Motor neuron (in vitro differentiated cells): ENCODE data around the gene LNPEP. TPM values are rescaled to one million over a fixed set of nuclear protein-coding genes. Genes with fewer than 3 reads are reported as not detected.

Source experiments
- ATAC-seq, 8 experiments: fragments of 200-7000 bp; cut with Tn5 transposase; replicated peaks in 6 of 8; 2 replicates each; pipeline ENCODE4 v1.8.0; 2021; ENCODE audit warnings: mild to moderate bottlenecking in 8 of 8, moderate library complexity in 8 of 8
- H3K27ac ChIP-seq, 2 donors: fragments of 250-450 bp; sonication (Bioruptor Pico); 2 replicates each; pipeline ENCODE4 v1.9.0; 2021; ENCODE audit warnings: antibody characterized with exemption in 2 of 2, mild to moderate bottlenecking in 2 of 2, moderate library complexity in 1 of 2
- H3K4me1 ChIP-seq, 2 donors: fragments of 250-450 bp; sonication (Bioruptor Pico); replicated peaks in 1 of 2; 2 replicates each; pipeline ENCODE4 v1.6.1; 2021; ENCODE audit warnings: antibody characterized with exemption in 2 of 2, mild to moderate bottlenecking in 2 of 2, moderate library complexity in 1 of 2
- H3K4me3 ChIP-seq, 5 donors: fragments of 250-450 bp; sonication (Bioruptor Pico); 2 replicates each; pipeline ENCODE4 v1.9.0; 2021; ENCODE audit warnings: antibody characterized with exemption in 5 of 5, mild to moderate bottlenecking in 5 of 5, moderate library complexity in 4 of 5
- WGBS, 10 experiments: fragments of 450-650 bp; shearing (Covaris generic); methylation state at CpG; one replicate each; pipeline ENCODE4 v1.0.0; 2022; 5-methylcytosine and 5-hydroxymethylcytosine counted together
- in situ Hi-C, 9 experiments: fragments of 400-800 bp; cut with MboI; loops; one replicate each; pipeline ENCODE4 v1.15.0; 2021; ENCODE audit warnings: low sequenced_read_pairs in 9 of 9, low pct_unique_long_range_greater_than_20kb in 2 of 9; ENCODE audit not compliant: unreplicated experiment in 9 of 9
- total RNA-seq, 8 experiments: library from RNA; unstranded; fragments of 300-600 nt; gene quantifications; 2 replicates each; pipeline versions ENCODE4 v1.2.3 to v1.2.4, GENCODE V29; 2022

The LNPEP gene
- total RNA-seq, 8 experiments from 2014 or later, result 11.7 to 52.2 (median 18.6) TPM

DNA sequence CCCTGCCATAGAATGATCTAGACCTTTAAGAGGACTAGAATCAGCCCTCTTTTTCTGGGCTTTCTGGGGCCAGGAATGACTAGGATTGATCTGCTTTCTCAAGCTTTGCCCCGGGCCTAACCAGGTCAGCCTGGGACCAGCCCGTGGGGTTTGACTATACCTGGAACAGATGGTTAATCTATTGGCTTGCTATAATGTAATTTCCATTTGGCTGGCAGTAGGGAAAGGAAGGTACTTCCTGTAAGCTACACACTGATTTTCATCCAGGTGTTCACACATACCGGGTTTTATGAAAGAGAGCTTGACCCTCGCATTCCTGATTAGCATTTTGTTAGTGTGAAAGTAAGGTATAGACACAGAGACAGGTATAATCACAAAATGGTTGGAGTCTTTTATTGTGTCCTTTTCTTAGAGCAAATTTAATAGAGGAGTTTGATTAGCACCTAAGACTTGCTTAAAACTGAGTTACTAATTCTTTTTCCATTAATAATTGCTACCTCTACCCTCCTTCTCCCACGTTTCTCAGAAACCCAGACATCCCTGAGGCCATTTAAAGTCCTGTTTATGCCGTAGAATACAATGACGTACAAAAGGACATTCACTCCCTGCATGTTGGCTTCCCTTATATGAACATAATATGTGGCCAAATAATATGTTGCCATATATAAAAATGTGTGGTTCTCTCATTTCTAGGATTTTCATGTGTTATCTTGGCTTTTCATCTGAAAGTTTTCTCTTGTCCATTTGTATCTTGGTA, 17.3 kb downstream of the LNPEP start:
- Histone ChIP-seq H3K4me1 (no peaks in the 10 kb centered on the region), H3K4me3 (no peak overlapping the region), H3K27ac (no peak overlapping the region)
- no peak for ATAC-seq
- 76 to 96% (median 83%) methylated on average over 3 to 7 of the region's 7 CpGs for WGBS, 10 experiments
- in situ Hi-C loops, result no loop called here

DNA sequence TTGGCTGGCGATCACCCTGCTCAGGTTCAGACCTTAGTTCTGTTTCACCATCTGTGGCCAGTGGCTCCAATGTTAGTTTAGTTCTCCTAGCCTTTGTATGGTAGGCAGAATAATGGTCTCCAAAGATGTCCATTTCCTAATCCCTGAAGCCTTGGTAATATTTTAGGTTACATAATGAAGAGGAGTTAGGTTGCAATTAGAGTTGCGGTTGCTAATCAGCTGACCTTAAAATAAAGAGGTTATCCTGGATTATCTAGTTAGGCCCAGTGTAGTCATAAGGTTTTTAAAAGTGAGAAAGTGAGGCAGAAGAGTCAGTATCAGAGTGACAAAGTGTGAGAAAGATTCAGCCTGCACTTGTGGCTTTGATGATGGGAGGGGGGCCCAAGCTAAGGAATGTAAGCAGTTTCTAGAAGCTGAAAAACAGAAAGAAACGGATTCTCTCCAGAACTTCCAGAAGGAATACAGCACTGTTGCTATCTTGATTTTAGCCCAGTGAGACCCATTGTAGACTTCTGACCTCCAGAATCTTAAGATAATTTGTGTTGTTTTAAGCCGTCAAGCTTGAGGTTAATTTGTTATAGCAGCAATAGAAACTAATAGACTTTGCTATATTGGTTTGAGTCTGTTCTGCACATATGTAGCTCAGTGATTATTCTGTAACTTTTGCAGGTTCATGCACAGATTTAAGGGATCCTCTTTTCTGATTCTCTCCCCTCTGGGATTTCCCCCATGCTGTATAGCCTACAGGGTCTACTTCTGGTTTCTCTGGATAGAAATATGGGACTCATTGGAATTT, 21.6 kb downstream of the LNPEP start:
- Histone ChIP-seq H3K4me3 (no peak overlapping the region), H3K27ac (no peak overlapping the region), H3K4me1 (no peaks in the 10 kb centered on the region)
- ATAC-seq, result no peak
- in situ Hi-C loops, result no loop called here
- 88 to 100% (median 100%) methylated on average over 1 to 4 of the region's 4 CpGs for WGBS, 10 experiments

DNA sequence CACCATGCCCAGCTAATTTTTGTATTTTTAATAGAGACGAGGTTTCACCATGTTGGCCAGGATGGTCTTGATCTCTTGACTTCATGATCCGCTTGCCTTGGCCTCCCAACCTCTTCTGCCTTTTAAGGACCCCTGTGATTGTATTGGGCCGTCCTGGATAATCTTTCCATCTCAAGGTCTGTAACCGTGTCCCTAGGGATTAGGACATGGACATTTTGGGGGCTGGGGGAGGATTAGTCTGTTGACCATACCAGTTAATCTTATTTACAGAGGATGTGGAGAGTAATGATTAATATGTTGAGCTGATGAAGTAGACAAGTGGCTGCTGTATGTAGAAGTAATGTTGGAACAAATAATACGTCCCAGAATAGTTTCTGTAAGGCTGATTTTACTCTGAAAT, 23.1 kb downstream of the LNPEP start:
- Histone ChIP-seq H3K4me1 (no peaks in the 10 kb centered on the region), H3K27ac (no peak overlapping the region), H3K4me3 (no peak overlapping the region)
- no peak for ATAC-seq
- WGBS, 10 experiments, result 90 to 100% (median 100%) methylated on average over 1 to 5 of the region's 5 CpGs
- in situ Hi-C loops, result no loop called here

DNA sequence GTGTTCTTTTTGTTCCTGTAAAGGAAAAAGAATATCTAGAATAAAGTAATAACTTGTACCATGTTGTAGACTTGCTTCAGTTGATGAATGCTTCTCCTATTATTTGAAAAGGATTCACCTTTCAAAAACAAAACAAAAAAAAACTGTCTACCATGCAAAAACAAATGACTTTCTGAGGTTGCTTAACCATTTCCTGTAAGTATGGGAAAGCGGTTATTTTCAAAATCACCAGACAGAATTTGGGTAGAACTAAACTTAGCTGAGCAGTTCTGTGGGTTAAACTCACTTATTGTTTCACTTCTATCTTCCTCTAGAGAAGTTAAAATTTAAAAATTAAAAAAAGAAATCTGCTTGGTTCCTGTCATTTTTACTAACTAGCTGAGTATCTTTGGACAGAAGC, 25.2 kb downstream of the LNPEP start:
- ATAC-seq, result no peak
- no peaks in the 10 kb centered on the region for H3K4me1 ChIP-seq
- in situ Hi-C loops, result no loop called here
- 80 to 100% (median 100%) methylated on average over 1 of the region's 1 CpG for WGBS, 10 experiments
- H3K4me3 ChIP-seq, result no peak overlapping the region
- no peak overlapping the region for H3K27ac ChIP-seq

DNA sequence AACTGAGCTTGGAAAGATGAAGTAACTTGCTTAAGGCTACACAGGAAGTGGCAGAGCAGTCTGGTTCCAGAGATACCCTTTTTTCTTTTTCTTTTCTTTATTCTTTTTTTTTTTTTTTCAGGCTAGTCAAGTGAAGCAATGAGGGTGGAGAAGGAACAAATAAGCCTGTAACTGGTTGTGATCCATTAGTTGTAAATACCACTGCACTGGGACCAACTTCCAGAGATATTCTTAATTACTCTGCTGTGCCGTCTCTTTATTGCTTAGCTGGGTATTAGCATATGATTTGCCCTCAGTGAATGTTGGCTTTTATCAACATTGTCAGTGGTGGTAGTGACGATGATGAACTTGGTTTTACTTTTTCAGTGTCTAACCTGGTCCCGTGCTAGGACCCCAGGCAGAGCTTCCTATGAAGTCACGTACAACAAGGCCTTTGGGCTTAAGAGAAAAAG, 26.7 kb downstream of the LNPEP start:
- Histone ChIP-seq H3K4me3 (no peak overlapping the region), H3K27ac (no peak overlapping the region), H3K4me1 (no peaks in the 10 kb centered on the region)
- ATAC-seq, result peak in 2 of 8 experiments; percentile 18 to 21
- WGBS, 10 experiments, result 40 to 92% (median 64%) methylated on average over 1 to 4 of the region's 4 CpGs; no CpG with 5 or more reads in 2 of the 10 experiments
- in situ Hi-C loops, result no loop called here

DNA sequence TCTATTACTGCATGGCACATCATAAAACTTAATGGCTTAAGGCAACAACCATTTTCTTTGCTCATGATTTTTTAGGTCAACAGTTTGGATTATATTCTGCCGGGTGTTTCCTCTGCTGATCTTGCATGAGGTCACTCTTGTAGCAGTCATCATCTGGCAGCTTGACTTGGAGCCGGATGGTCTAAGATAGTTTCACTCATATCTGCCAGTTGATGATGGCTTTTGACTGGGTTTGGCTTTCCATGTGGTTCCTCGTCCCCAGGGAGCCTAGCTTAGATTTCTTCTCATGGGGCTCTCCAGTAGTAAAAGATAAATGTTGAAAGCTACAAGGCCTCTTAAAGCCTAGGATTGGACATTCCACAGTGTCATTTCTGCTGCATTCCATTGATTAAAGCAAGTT, 27.4 kb downstream of the LNPEP start:
- no peak overlapping the region for H3K4me3 ChIP-seq
- 6 to 100% (median 87%) methylated on average over 1 to 3 of the region's 3 CpGs; no CpG with 5 or more reads in 3 of the 10 experiments for WGBS, 10 experiments
- H3K4me1 ChIP-seq, result no peaks in the 10 kb centered on the region
- H3K27ac ChIP-seq, result no peak overlapping the region
- peak in 4 of 8 experiments; percentile 27 to 91 (median 60) for ATAC-seq
- in situ Hi-C loops, result no loop called here

DNA sequence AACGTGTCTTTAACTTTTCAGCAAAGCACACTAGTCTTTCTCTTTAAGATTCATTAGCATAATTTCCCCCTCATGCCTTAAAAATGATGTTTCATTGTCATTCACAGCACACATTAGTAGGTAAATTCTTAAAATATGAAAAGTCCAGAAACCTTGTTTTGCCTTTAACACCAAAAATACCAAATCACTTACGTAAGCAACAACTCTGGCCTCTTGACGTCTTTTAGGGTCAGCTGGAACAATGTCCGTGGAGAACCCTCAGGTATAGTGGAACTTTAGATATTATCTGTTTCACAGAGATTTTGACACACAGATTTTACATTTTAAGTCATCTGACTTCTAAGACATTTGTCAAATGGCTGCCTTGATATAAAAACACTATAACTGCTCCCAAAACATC, 30.9 kb downstream of the LNPEP start:
- Histone ChIP-seq H3K27ac (no peak overlapping the region), H3K4me1 (no peaks in the 10 kb centered on the region), H3K4me3 (no peak overlapping the region)
- in situ Hi-C loops, result no loop called here
- WGBS, 10 experiments, result 70 to 100% (median 92%) methylated on average over 1 to 4 of the region's 4 CpGs; no CpG with 5 or more reads in 1 of the 10 experiments
- ATAC-seq, result no peak

DNA sequence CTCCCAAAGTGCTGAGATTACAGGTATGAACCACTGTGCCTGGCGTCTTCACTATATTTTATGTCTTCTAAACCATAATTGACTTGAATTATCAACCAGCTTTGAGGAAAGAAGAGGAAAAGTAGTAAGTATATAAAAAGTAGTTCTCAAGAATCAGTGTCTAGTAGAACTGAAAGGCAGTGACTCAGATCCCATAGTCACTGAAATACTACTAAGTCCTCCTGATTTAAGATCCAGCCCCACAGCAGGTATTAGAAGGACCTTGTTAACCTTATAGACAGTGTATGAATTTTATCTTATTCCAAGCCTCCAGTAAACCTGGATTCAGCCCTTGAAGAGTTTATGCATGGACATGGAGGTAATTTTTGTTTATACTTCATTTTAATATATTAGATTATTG, 31.5 kb downstream of the LNPEP start:
- Histone ChIP-seq H3K4me3 (no peak overlapping the region), H3K4me1 (no peaks in the 10 kb centered on the region), H3K27ac (no peak overlapping the region)
- ATAC-seq, result no peak
- in situ Hi-C loops, result no loop called here
- WGBS, 10 experiments, result 83 to 100% (median 100%) methylated on average over 1 of the region's 1 CpG; no CpG with 5 or more reads in 4 of the 10 experiments

DNA sequence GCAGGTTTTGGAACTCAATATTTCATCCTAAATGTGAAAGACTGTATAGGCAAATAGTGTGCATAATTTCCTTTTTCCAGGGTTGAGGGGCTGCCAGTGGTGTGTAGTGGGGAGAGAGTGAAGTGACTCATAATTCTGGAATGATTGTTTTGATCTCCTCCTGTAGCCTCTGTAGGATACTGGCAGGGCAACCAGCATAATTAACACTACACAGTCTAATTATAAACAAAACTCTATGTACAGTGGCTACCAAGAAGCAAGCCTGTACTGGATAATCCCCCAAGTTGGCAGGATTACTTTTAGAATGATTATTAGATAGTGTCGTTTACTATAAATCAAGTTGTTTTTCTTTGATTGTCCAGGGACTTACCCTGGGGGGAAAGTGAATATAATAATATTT, 32.2 kb downstream of the LNPEP start:
- no peak overlapping the region for H3K27ac ChIP-seq
- no peak overlapping the region for H3K4me3 ChIP-seq
- peak; percentile 29 to 95 (median 80) for ATAC-seq
- H3K4me1 ChIP-seq, result no peaks in the 10 kb centered on the region
- in situ Hi-C loops, result no loop called here
- WGBS, 10 experiments, result 0 to 100% (median 30%) methylated on average over 1 of the region's 1 CpG; no CpG with 5 or more reads in 6 of the 10 experiments

DNA sequence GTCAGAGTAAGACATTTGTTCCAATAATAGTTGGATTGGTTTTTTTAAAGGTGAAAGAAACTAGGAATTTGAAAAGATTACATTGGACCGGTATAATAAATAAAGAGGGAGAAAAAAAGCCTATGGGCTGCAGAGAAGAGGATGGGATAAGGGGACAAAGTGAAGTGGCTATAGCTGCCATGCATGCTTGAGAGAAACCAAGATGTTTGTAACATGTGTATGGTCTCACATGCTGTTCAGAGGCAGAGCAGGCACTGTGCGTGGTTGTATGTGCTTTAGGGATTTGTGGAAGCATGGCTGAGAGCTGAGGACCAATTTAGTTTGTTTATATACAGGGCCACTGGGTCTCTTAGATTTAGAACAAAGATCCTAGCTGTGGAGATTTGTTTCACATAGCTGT, 32.7 kb downstream of the LNPEP start:
- Histone ChIP-seq H3K27ac (no peak overlapping the region), H3K4me3 (no peak overlapping the region), H3K4me1 (no peaks in the 10 kb centered on the region)
- in situ Hi-C loops, result no loop called here
- WGBS, 10 experiments, result 57 to 100% (median 87%) methylated on average over 1 to 2 of the region's 2 CpGs; no CpG with 5 or more reads in 2 of the 10 experiments
- ATAC-seq, result peak in 3 of 8 experiments; percentile 16 to 42 (median 22)

DNA sequence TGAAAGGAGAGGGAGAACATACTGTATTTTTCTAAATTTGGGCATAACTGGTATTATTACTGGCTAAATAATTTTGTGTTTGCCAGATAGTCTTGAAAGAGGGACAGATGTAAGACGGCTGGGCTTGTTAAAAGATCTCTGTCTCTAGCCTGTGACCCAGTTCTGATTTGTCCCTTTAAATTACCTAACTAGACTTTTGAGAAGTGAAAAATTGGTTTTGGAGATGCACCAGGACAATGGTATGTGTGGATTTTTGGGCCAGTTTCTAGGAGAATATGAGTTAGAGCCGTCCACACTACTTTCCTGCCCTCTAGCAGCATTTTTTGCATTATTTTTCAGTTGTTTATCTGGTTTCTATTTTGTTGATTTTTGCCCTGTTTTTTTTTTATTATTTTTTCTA, 33.5 kb downstream of the LNPEP start:
- 31 to 100% (median 80%) methylated on average over 1 to 2 of the region's 2 CpGs; no CpG with 5 or more reads in 1 of the 10 experiments for WGBS, 10 experiments
- no peak for ATAC-seq
- no peak overlapping the region for H3K4me3 ChIP-seq
- in situ Hi-C loops, result no loop called here
- H3K27ac ChIP-seq, result no peak overlapping the region
- no peaks in the 10 kb centered on the region for H3K4me1 ChIP-seq

DNA sequence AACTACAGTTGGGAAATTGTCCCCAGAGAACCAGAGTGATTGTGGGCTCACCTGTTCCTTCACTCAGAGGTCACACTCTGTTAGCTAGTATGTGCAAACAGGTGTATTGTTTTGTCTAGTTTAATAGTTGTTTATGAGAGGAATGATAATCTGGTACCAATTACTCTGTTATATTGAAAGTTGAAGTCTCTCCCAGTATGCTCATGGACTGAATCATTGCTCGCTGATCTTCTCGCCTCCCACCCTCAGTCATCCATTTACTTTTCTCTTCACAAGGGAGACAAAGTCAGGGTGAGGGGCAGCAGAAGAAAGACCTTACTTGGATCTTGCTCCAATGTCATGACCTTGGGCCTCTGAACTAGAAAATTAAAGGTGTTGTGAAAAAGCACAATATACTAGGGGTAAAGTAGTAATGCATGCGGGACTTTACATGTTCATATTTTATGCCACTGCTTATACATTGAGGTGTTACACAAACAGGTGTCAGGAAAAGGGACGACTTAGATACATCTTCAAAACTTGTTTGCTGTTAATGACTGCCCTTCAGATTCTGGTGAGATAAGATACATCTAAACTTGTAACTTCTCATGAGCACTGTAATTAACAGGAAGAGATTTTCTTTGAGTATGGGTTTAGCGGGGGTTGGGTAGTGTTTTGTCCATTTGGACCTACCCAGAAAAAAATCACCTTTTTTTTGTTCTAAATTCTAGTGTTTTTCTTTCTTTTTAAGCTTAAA, 36.9 kb downstream of the LNPEP start:
- in situ Hi-C loops, result no loop called here
- ATAC-seq, result no peak
- H3K4me3 ChIP-seq, result no peak overlapping the region
- H3K27ac ChIP-seq, result no peak overlapping the region
- no peaks in the 10 kb centered on the region for H3K4me1 ChIP-seq
- WGBS, 10 experiments, result 60 to 100% (median 97%) methylated on average over 1 to 5 of the region's 5 CpGs
